Stimulated activated CD8-positive, alpha-beta memory T cell treated with anti-CD3 and anti-CD28 coated beads, Interleukin-15, amount 100 ng/mL, for 48 hours (primary cell): ENCODE measurements around the gene TSEN54.

Experiments used
- DNase-seq, 2 donors: peaks; one replicate each; pipeline ENCODE4 v3.0.0-alpha.2; 2020; ENCODE audit warnings: low read depth in 2 of 2

Gene TSEN54

DNA sequence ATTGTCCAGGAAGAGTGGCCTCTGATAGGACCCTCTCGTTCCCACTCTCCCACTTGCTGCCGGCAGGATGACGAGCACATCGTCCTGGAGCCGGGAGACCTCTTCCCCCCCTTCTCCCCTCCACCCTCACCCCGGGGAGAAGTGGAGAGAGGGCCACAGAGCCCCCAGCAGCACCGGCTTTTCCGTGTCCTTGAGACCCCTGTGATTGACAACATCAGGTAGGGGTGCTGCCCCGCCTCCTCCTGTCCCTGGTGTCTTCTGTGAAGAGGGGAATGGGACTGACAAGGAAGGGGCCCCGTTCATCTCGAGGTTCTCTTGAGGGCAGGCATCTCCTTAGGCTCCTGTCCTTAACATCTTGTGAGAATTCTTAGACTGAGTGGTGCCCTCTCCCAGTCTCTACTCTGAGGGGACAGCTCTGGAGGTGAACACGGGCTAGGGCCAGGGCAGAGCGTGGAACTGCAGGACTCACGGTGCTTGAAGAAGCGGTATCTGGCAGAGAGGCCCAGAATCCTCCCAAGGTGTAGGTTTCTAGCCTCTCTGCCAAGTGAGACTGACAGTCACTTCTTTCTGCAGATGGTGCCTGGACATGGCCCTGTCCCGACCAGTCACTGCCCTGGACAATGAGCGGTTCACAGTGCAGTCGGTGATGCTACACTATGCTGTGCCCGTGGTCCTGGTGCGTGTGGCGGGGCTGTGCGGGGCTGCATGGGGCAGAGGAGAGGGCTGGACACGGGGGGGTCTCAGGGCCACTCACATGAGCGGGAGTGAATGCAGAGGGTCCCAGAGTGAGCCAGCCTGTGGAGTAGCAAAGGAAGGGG is 27.4 kb upstream of the TSEN54 start:
- no peak for DNase-seq

DNA sequence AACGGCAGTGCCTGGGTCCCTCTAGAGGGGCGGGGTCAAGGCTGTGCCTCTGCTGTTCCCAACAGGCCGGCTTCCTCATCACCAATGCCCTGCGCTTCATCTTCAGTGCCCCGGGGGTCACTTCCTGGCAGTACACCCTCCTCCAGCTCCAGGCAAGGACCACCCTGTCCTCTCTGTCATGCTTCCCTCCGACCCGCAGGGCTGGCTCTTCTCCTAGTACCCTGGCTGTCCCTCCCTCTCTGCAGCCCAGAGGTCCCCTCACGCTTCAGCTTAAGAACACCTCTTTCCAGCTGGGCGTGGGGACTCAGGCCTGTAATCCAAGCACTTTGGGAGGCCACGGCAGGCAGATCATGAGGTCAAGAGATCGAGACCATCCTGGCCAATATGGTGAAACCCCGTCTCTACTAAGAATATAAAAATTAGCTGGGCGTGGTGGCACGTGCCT is 26.8 kb upstream of the TSEN54 start:
- DNase-seq: no peak

DNA sequence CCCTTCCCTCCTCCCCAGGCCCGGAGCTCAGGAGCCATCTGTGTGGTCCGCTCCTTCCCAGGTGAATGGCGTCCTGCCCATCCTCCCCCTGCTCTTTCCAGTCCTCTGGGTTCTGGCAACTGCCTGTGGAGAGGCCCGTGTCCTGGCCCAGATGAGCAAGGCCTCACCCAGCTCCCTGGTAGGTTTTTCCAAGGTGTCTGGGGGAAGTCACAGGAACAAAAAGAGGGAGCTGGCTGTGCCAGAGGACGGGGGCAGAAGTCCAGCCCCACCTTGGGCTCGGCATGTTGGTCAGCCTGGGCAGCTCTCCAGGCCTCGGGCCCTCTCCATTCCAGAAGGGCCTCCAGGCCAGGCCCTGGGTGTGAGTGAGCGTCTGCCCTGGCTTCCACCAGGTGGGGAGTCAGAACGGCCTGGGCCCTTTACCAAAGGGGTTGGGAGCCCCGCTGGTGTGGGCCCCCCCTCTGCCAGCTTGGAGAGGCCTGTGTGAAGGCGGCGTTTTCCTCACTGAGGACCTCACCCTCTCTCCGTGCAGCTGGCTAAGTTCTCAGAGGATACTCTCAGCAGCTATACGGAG is 26.1 kb upstream of the TSEN54 start:
- no peak for DNase-seq

DNA sequence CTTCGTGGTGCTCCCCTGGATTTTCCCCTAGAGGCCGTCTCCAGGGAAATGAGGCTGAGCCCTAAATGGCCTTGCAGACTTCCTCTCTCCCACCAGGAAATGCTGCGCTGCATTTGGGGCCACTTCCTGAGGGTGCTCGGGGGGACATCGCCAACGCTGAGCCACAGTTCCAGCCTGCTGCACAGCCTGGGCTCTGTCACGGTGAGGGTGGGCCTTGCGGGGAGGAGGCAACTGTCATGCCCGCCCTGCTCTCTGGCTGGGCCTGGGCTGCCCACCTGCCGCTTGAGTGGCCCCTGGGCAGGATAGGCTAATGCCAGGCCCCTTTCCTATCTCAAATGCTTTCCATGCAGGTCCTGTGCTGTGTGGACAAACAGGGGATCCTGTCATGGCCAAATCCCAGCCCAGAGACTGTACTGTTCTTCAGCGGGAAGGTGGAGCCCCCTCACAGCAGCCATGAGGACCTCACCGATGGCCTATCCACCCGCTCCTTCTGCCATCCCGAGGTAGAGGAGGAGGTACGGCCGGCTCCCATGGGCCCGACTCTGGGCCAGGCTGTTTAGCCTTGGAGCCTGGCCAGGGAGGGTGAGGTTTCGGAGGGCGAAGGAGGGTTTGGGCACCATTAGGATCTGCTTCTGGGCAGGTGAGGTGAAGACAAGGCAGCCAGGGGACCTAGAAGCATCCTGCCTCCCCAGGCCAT is 25.2 kb upstream of the TSEN54 start:
- no peak for DNase-seq

DNA sequence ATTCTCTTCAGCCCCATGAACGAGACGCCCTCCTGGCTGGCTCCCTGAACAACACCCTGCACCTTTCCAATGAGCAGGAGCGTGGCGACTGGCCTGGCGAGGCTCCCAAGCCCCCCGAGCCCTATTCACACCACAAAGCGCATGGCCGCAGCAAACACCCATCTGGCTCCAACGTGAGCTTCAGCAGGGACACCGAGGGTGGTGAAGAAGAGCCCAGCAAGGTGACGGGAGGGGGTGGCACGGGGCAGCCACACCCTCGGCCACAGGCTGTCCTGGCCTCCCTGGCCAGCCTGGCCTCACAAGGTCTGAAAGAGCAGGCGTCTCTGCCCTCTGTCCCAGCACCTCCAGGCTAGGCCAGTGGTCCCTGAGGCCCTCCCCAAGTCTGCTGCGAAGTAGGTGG is 24.6 kb upstream of the TSEN54 start:
- no peak for DNase-seq

DNA sequence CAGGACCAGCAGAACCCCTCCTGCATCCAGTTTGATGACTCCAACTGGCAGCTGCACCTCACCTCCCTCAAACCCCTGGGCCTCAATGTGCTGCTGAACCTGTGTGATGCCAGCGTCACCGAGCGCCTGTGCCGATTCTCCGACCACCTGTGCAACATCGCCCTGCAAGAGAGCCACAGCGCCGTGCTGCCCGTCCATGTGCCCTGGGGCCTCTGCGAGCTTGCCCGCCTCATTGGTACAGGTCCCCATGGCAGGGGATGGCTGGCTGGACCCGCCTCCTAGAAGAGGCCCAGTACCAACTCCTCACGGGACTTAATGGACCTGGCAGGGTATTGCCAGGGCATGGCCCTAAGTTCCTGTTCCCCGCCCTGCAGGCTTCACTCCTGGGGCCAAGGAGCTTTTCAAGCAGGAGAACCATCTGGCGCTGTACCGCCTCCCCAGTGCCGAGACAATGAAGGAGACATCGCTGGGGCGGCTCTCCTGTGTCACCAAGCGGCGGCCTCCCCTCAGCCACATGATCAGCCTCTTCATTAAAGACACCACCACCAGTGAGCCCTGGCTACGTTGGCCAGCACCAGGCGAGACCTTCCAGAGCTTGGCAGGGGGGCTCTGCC is 23.7 kb upstream of the TSEN54 start:
- no peak for DNase-seq

DNA sequence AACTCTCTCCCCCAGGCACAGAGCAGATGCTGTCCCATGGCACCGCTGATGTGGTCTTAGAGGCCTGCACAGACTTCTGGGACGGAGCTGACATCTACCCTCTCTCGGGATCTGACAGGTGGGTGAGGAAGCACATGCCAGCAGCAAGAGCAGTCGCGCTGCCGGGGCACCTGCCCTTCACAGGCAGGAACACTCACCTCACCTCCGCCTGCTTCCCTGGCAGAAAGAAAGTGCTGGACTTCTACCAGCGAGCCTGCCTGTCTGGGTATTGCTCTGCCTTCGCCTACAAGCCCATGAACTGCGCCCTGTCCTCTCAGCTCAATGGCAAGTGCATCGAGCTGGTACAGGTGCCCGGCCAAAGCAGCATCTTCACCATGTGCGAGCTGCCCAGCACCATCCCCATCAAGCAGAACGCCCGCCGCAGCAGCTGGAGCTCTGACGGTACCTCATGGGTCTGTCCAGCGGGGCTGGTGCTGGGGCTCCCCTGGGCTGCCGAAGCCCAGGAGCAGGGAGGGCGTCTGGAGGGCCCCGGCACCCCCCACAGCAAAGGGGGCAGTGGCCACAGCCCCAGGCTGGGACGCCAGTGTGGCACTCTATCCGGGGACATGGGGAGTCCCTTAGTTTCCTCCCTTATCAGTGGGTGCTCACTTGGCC is 22.7 kb upstream of the TSEN54 start:
- DNase-seq: no peak

DNA sequence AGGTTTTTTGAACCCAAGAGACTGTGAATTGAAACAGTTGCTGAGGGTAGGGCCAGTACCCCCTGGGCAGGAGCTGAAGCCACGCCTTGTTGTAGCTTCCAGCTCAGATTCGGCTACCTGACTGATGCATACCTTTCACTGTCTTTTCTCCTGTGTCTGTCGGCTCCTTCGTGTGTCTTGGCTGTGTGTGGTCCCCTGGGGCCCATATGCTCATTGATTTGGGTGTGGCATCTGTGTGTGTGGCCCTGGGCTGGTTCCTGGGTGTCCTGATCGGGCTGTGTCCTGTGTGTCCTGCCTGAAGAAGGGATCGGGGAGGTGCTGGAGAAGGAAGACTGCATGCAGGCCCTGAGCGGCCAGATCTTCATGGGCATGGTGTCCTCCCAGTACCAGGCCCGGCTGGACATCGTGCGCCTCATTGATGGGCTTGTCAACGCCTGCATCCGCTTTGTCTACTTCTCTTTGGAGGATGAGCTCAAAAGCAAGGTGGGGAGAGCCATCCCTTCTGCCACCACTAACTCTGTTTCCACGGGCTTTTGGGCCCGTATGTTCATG is 21.9 kb upstream of the TSEN54 start:
- DNase-seq: no peak

DNA sequence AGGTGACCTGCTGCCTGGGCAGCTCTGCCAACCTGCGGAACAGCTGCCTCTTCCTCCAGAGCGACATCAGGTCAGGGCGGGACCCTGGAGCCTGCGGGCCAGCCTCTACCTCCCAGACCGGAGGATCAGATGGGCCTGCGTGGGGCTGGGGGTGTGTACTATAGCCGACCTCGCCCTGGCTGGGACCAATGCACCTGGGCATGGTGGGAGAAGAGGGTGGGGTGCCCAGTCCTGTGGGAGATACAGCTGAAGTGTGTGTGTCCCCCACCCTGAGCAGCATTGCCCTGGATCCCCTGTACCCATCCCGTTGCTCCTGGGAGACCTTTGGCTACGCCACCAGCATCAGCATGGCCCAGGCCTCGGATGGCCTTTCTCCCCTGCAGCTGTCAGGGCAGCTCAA is 20.3 kb upstream of the TSEN54 start:
- DNase-seq: no peak

DNA sequence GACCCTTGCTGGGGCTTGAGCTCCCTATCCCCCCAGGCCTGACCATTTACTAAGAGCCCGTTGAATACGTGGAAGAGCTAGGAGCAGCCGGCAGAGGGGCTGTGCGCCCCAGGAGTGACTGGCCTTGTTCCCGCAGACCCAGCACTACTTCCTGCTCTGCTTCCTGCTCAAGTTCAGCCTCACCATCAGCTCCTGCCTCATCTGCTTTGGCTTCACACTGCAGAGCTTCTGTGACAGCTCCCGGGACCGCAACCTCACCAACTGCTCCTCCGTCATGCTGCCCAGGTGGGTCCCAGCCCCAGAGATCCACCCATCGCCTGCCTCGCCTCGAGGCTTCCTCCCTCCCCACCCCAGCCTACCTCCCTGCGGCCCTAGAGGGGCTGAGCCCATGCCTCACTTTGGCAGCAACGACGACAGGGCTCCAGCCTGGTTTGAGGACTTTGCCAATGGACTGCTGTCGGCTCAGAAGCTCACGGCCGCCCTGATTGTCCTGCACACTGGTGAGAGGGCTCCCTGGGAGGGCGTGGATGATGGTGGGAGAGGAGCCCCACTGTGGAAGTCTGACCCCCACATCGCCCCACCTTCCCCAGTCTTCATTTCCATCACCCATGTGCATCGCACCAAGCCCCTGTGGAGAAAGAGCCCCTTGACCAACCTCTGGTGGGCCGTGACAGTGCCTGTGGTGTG is 18.1 kb upstream of the TSEN54 start:
- DNase-seq: no peak

DNA sequence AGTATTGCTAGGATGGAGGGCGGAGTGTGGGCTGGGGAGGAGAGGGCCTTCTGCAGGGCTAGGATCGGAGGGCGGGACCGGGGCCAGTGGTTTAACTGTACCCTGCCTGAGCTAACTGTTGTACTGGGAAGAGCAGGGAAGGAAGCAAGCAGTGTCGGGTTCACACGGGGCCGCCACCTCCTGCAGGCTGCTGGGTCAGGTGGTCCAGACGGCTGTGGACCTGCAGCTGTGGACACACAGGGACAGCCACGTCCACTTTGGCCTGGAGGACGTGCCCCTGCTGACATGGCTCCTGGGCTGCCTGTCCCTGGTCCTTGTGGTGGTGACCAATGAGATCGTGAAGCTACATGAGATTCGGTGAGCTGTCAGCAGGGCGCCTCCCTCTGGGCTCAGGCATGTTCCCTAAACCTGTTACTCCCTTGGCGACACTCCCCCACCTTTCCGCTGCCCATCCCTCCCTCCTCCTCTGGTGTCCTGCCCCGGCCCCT is 17.6 kb upstream of the TSEN54 start:
- no peak for DNase-seq

DNA sequence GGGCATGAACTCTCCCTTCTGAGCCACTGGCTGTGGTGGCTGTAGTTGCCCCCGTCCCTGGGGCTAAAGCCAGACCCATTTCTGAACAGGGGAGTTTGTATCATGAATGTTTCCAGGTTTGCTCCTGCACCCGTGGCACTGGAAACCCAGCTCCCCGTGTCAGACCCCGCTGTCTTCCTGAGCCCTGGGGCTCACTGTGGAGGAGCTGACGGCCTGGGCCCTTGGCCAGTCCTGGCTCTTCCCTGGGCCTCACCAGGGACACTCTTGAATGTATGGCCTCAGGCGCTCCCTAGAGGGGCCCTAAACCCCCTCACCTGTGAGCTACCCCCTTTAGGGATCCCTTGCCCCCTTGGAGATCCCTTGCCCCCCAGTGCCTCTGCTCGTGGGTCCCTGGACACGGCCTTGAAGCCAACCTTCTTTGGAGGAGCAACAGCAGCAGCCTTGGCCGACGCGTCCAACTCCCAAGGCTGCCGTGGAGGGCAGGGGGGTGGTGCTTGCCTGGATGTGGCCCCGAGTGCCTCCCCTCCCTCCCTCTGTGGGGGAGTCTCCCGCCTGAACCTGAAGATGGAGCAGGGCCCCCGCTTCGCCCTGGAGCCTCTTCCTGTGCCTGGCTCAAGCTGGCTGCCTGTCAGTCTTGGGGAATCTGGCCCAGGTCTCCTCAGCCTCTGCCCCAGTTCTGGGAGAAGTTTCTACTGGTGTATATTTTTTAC is 16.9 kb upstream of the TSEN54 start:
- no peak for DNase-seq

DNA sequence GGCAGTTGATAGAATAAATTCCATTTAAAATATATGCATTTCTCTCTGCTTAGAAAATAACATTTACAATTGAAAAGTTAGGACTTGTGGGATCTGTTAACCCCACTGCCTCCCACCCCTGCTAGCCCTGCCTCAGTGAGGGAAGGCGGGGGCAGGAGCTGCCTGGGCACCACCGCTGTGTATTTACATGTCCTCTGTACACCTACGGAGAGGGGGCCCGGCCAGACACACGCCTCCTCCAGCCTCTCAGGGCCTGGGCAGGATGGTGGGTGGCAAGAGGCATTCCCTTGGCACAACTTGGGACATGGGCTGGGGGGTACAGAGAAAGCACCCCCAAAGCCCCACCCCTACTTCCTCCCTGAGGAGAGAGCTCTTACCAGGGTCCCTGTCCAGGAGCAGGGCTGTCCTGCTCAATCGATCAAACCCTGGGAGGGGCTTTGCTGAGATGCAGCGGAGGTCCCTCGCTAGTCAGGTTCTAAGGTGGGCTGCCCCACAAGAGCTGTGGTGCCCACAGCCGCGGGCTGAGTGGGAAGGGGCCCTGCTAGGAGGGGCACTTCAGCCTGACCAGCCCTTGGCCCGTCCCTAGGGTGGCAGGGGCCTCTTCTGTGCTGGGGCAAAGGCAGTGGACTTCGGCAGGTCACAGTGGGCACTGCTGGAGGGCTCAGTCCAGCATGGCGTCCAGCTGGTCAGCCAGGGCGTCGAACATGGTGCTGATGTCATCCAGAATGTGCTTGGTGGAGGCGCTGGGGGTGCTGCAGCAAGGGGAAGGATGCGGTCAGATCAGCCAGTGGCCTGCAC is 15.7 kb upstream of the TSEN54 start:
- no peak for DNase-seq

DNA sequence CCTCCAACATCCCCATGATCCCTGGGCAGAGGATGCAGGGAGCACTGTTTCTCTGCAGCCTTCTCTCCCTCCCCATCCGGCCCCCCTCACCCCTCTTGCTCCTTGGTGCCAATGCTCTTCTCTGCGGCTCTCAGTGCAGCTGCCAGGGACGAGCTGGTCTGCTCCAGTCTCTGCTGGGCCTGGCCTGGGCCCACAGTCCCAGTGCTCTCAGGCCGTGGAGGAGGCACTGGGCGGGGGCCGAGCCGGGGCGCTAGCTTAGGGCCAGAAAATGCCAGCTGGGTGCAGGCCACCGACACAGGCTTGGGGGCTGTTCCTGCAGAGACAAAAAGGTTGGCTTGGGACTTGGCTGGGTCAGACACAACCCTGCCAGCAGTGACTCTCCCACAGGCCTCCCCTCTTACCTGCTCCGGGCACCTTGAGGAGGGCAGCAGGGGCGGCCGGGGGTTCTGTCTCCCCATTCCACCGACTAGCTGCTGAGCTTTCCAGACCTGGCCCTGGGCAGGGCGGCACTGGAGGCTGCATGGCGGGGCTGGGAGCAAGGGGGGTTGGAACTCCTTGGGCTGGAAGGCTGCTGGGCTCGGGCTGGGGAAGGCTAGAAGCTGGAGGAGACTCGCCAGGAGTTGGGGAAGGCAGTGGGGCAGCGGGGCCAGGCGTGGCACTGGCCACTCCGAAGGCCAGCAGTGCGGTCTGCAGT is 14.8 kb upstream of the TSEN54 start:
- DNase-seq: no peak

DNA sequence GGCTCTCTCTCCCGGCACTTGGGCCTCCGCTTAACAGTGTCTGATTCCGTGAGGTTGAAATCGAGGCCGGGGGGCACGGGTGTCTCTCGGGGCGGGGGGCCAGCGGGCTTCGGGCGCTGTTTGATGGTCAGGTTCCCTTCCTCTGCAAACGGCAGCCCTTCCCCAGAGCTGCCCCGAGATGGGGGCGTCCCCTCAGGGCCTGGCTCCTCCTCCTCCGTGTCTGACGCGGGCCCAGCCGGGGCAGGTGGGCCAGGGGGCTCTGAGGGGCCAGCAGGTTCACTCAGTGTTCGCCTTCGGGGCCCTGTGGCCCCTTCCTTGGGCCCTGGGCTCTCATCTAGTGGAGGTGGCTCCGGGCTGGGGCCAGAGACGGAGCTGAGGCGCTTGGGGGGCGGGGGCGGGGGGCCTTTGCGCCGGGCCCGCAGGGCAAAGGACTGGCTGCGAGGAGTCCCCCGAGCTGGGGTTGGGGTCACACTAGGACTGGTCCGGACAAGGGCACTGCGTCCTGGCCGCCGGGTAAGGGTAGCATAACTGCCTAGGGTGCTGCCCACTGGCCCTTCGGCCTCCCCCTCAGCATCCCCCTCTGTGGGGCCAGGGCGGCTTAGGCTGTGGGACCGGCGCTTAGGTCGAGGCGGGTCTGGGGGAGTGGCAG is 14.1 kb upstream of the TSEN54 start:
- no peak for DNase-seq

DNA sequence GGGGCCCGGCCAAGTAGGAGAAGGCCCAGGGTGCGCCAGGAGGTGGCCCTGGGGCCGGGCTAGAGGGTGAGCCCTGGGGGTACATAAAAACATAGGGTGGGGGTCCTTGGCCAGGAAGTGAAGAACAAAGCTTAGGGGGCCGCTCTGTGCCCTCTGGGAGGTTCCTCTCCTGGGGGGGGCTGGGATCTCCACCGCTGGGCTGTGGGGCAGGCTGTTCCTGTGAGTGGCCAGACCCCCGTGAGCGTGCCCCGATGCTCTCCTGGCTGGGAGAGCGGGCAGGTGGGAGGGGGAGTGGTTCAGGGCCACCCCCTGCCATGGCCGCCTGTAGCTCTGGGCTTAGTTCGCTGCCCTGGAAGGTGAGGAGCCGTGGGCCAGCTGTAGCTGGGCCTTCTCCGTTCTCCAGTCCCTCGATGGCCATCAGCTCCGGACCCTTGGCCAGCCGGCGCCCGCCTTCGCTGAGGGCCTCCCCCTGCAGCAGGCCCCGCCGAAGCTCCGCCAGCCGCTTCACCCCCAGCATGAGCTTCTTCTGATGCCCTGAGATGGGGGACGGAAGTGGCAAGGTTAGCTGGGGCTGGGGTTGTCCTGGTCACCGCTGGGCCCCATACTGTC is 13.5 kb upstream of the TSEN54 start:
- DNase-seq: no peak

DNA sequence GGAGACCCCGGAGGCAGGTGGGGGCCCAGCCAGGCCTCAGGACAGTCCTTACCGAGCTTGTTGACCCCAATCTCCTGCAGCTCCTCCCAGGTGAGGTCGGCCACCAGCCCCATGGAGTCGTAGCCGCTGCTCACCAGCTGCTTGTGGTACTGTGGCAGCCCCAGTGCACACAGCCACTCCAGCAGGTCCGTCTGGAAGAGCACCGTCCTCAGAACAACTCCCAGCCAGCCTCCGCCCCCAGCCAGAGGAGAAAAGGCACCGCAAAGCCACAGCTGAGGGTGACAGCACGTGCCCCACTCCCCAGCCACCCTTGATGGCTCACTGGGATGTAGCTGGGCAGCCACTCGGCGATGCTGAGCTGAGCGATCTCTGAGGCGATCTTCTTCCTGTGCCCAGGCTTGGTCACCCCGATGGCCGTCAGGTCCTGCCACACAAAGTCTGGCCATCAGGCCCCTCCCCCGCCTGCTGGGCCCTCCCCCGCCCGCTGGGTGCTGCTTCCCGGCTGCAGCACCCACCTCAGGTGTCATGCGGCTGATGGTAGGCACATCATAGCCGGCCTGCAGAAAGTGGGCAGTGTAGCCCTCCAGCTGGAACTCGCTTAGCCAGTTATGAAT is 12.9 kb upstream of the TSEN54 start:
- DNase-seq: no peak

DNA sequence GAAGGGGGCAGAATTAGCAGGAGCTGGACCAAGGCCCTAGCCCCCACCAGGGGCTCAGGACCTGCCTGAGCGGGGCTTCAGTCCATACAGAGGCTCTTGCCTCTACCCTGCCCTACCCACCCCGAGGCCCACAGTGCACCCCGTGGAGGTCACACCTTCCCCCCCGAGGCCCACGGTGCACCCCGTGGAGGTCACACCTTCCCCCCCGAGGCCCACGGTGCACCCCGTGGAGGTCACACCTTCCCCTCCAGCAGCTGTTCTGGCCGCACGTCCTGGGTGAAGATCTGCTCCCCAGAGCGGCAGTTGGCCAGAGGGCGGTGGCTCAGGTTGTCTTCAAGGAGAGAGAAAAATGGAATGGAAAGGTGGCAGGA is 12.4 kb upstream of the TSEN54 start:
- no peak for DNase-seq
